NCI-H345 (cell line): ENCODE results near the gene CEPT1.

ENCODE experiments used
- DNase-seq: peaks from one replicate; lab custom pipeline; 2025; lab: John Stamatoyannopoulos, UW

CEPT1 gene

DNA sequence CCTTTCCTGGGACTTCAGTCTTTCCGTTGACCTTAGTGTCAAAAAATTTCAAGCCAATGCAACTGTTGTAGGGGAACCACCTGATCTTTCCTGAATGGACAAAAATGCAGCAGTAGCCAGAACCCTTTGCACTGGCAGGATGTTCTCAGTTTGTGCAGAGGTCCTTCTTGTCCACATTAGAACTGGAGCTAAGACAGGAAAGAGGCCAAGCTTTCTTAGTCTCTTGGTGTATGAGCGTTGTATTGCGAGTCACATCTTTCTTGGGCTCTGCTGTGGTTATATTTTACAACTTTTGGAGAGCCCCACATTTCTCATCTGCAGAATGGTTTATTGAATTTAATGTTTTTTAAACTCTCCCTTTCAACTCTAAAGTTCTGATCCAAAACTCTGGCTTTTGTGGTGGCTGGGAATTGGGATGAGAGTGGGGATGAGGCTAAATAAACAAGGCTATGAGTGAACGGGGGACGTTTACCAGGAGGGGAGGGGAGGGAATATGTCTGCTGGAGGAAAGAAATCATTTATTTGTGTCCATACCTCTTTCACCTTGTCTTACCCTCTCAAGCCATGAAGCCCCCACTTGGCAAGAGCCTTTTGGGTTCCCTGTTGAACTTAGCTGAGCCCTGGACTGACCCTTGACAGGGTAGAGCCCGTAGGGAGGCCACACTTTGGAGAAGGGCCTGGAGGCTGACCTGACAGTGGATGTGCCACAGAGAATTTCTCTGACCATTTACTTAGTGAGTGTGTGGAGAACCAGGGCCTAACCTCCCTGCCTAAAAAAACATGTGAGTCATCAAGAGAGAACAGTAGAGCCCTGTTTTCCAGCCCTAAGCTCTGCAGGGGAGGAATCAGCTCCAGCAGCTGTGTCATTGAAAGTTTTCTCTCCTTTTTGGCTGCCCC is 88.1 kb downstream of the CEPT1 start:
- DNase-seq, result no peak

- no peak for DNase-seq
Observed at GRCh38 chr1:111228748-111229126, 88.7 kb downstream of the CEPT1 start.

- DNase-seq, result no peak
Observed at GRCh38 chr1:111232134-111232533, 92.1 kb downstream of the CEPT1 start.

GRCh38 chr1:111234258-111234657 is 94.2 kb downstream of the CEPT1 start:
- DNase-seq, result no peak
